Mammary epithelial cell (primary cell): ENCODE results near the gene MUC2.

Source experiments
- CTCF ChIP-seq, 2 donors: IDR thresholded peaks in 1 of 2; conservative IDR thresholded peaks in 1 of 2; 2 replicates each; pipeline ENCODE4 v1.5.1; 2011 to 2012; ENCODE audit warnings: inconsistent platforms in 2 of 2, low read length in 2 of 2, mild to moderate bottlenecking in 2 of 2, control low read depth in 1 of 2, low read depth in 1 of 2; ENCODE audit not compliant: insufficient read depth in 1 of 2; ENCODE audit errors: extremely low read depth in 1 of 2
- EZH2 ChIP-seq: IDR thresholded peaks from 2 replicates; pipeline ENCODE4 v1.6.1; 2012; ENCODE audit warnings: low read length, inconsistent platforms, borderline replicate concordance

GRCh38 chr11:1057806-1058205, 16.9 kb upstream of the MUC2 start:
- TF ChIP-seq CTCF (conservative IDR thresholded peaks at IDR 0.05 in 1 of 2, IDR thresholded peaks at IDR 0.05 in 1 of 2; ENCODE audit: extremely low read depth in 1 of 2, insufficient read depth in 1 of 2, low read depth in 1 of 2, low read length in 2 of 2) (no peak), EZH2 (no peak)
